HG03135 (cell line): ENCODE data around the gene OAT.
"Not testable (repeated sequence)": the region's sequence is repeated elsewhere in the genome, so short reads cannot be mapped to it uniquely, and the experiment has no call there.

Experiments
- ATAC-seq: cut with Tn5 transposase; IDR thresholded peaks from one replicate; pipeline ENCODE4 v1.9.1; 2021; ENCODE audit warnings: mild to moderate bottlenecking, moderate library complexity; ENCODE audit not compliant: unreplicated experiment

The OAT gene

DNA sequence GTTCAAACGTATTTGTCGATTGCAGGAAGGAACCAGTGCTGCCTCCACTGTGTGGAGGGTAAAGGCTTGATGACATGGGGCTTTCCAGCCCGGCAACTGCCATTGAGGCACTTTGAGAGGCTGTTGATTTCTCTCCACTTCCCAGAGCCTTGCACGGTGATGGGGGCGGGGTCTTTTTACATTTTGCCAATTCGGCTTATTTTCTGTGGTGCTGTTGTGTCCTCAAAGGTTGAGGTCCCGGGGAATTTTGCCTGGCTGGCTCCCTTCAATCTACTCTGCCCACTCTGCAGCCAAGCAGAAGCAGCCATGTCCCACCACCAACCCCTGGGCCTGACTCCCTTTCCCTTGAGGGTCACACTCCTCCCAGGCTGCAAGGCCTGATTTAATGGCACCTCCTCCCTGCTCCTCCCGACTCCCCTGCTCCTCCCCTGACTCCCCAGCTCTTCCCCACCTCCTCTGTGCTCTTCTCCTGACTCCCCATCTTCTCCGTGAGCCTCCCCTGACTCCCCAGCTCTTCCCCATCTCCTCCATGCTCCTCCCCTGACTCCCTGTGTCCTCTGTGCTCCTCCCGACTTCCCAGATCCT lies 39.0 kb downstream of the OAT start:
- no peak for ATAC-seq

DNA sequence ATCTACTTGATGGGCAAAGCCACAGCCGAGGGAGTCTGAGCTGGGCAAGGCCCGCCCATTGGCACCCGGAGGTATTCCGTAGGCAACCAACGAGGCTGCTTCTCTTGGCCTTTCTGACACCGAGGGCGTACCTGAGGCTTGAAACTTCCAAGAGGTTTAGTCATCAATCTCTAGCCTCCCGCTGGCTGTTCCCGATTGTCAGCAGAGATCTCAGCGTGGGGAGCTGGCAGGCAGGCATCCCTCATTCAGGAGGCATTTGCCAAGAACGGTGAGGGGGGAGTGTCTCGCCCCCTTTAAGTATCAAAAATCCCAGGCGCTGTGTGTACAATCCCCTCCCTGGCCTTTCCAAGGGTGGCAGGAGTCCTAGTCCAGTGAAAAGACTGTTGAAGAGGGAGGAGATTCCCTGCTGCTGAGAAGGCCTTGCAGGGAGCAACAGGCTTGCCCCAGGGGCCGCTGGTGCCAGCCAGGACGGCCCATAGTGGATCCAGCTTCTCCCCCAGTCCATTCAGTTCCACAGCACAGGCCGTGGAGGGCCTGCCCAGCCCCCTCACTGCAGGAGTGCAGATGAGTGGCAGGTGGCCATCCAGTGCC lies 39.7 kb downstream of the OAT start:
- ATAC-seq = no peak

DNA sequence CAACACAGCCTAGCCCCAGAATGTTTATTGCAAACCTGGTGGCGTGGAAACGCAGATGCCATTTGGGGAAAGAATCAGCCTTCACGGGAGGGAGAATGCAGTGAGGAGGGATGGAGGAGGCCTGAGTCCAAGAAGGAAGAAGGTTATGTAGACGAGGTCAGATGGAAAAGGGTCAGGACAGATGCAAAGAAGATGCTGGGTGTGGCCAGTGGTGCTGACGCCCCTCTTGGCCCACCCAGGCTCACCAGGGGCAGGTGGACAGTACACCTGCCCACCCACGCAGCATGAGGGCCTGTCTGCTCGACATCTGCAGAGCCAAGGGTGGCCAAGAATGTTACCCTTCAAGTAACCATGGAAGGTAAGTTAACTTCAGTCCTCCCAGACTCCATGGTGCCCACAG lies 40.5 kb downstream of the OAT start:
- no peak for ATAC-seq

DNA sequence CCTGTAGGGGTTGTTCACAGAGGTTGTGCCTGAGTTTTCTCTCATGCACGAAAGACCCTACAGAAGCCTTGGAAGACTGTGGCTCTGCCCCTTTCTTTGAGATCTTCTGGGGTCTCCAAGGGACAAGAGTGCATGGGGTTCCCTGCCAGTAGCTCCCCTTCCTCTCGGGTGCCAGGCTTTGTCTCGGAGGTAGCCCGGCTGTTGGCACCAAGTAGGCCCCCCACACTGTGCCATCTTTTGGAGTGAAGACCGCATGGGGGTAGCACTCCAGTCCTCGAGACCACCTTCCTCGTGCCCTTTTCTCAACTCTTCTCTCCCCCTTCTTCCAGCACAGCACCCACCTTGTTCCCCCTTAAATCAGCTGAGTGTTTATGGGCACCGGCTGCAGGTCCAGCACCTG lies 41.6 kb downstream of the OAT start:
- no peak for ATAC-seq

- no peak for ATAC-seq
Measured at GRCh38 chr10:124376411-124376810, 42.3 kb downstream of the OAT start.

DNA sequence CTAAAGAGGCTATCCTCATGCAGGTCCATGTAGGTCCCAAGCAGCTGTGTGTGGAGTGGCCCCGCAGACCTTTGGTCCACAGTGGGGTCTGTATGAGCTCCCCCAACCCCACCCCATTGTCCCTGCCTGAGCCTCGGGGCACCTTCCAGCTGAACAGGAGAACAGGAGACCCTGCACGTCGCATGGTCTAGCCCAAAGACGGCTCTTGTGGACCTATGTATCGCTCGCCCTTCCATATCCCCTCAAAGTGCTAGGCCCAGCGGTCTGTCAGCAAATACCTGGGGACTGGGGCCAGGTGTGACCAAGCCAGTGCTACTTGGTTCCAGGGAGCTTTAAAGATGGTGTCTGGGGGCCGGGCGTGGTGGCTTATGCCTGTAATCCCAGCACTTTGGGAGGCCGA lies 43.0 kb downstream of the OAT start:
- ATAC-seq = no peak

- ATAC-seq = no peak
Measured at GRCh38 chr10:124375353-124375614, 43.4 kb downstream of the OAT start.

DNA sequence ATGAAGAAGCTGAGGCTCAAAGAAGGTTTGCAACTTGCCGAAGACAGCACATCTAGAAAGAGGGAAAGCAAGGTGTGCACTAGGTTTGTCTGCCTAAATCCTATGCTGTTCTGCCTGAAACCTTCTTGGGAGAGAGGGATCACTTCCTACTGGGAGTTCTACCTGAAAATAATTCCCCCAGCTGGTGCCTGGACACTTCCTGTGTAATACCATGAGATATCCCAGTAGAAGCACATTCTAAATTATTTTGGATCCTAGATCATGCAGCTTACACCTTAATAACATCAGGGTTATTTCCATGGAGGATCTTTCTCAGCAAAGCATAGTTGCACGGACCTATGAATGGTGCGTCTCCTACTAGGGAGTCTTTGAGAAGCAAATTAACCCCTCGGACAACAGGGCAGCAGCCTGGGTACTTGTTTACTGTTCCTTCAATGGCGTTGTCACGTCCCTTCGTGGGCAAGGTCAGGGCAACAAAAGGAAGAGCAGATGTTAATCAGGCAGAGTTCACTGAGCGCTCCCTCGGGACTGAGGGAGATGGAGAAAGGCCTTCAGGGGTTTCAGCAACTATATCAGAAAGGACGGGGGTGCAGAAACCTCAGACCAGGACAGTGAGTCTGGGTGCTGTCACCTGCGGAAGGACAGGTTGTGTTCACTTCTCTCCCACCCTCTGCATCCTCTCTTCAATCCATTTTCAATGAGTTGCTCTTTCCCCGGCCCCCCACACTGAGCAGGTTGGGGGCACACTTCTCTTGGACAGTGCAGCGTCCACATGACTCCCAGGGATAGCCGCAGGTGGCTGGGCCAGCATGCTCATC lies 44.0 kb downstream of the OAT start:
- no peak for ATAC-seq

GRCh38 chr10:124372899-124373298 lies 45.8 kb downstream of the OAT start:
- no peak for ATAC-seq

- ATAC-seq = no peak
Measured at GRCh38 chr10:124370426-124370825, 48.3 kb downstream of the OAT start.

- no peak for ATAC-seq
Measured at GRCh38 chr10:124369986-124370385, 48.7 kb downstream of the OAT start.

GRCh38 chr10:124369533-124369932 lies 49.2 kb downstream of the OAT start:
- ATAC-seq = not testable (repeated sequence)

DNA sequence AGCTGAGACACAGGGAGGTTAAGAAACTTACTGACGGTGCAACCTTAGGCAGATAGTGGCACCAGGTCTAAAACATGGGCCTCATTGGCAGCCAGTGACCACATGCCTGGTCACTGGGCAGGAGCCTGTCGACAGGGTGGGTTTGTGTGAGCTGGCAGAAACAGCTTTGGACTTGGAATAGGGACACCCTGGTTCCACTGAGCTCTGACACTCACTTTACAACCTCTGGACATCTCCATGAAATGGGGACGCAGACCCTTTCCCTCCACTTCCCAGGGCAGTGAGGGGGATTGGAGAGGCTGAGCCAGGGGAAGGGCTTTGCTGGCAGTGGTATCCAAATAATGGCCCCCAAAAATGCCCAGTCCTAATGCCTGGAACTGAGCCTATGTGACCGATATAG lies 49.7 kb downstream of the OAT start:
- ATAC-seq = no peak

DNA sequence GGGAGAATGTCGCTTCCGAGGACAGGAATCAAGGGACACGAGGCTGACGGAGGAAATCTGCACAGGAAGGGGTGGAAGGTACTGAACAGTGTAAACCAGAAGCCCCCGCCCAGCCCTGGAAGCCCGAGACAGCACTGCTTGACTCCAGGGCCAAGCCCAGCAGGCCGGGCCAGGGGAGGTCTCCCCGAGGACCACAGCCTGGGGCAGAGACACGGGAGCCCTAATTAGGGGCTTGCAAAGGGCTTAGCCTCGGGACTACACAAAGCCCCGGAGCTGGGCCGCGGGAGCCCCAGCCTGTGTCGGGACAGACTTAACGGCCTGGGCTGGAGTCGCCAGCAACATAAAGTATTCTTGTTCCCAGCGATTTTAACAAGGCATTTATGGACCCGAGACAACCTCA lies 50.8 kb downstream of the OAT start:
- no peak for ATAC-seq

DNA sequence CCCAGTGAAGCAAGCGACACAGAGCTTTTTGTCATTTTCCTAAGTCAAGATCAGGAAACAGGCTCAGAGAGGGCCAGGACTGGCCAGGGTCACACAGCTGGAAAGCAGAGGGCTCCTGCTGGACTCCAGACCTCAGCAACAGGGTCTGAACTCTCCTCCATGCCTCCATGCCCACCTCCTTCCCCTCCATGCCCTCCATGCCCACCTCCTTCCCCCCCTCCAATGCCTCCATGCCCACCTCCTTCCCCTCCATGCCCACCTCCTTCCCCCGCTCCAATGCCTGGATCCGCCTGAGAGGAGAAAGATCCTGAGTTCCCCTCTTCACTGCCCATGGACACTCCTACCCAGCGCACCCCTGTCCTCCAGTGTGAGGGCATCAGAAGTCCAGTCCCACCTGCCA lies 51.3 kb downstream of the OAT start:
- no peak for ATAC-seq

GRCh38 chr10:124366825-124367224 lies 51.9 kb downstream of the OAT start:
- no peak for ATAC-seq

- no peak for ATAC-seq
Measured at GRCh38 chr10:124366343-124366742, 52.4 kb downstream of the OAT start.

DNA sequence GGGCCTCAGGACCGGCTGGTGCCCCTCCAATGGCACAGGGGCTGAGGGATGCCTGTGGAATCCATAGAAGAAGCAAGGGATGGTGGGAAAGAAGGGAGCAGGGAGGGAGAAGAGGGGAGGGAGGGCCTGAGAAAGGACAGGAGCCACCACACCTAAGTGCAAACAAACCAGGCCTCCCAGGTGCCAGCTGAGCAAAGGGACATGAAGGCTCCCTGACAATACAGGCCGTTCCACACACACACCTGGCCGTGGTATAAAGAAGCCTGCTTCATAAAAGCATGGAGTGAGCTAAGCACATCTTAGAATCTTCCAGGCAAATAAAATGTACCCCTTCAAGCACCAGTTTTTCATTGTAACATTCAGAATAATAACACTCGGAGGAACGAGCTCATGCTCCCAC lies 54.0 kb downstream of the OAT start:
- ATAC-seq = no peak

- ATAC-seq = no peak
Measured at GRCh38 chr10:124362568-124362967, 56.2 kb downstream of the OAT start.

DNA sequence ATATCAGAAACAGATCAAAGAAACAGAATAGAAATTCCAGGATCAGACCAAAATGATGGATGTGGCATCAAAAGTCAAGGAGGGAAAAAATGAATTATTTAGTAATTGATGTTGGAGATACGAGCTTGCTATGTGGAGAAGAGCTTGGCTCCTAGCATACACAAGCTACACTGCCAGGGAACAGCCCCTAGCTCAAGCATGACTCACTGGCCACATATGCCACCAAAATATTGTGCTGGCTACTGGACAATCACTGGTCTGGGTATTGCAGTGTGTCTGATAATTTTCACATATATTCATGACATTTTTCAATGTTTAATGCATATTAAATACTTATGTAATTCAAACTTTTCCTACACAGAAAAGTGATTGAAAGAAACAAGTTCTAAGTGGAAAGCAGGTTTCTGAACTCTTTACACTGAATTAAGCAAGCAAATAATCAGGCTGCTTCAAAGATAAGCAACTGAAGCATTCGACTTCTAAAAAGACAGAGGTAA lies 59.3 kb downstream of the OAT start:
- no peak for ATAC-seq

DNA sequence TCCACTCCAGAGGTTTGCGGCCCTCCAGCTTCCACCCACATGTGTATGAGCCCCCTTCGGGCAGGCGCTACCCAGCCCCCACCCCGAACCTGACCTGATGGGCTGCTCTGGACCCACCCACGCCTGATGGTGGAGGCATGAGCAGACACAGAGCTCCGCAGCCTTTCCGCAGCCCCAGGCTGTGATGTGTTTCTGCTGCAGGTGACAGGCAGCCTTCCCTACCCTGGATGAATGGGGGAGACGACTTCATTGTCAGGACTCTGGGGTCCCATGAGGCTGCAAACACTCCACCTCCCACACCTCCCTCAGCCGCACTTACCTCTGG lies 61.2 kb downstream of the OAT start:
- ATAC-seq = no peak

DNA sequence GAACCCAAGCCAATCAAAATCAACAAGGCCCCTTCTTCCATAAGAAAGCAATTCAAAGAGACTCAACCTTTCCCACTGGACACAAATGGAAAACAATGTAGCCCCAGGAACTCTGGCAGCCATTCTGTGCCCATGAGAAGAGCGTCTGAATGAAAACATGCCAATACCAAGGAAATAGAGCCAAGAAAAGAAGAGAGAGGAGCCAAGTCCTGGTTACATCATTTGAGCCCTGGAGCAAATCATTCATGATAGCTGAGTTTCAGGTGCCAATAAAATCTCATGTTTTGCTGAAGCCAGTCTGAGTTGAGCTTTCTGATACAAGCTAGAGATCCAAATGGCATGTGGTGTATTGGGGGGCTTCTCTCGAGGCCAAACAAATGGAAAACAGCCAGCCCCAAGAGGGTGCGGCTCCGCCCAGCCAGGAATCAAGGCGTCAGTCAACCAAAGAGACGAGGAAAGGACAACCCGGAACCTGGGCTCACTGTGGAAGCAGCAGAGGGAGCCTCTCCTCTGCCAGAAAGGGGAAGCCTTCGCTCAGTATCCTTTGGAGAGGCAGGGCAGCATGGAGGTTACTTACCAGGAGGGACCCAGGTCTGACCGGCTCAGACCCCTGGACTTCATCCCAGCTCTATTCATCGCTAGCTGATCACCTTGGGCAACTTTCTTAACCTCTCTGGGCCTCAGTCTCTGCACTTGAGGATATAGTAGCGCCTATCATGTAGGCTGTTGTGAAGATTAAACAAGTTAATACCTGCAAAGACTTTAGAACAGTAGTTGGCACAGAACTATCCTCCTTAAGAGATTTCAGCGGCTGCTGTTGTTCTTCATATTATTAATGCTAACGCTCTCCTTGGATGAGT lies 61.8 kb downstream of the OAT start:
- ATAC-seq = no peak
